ENCODE measurements around the gene TAX1BP3.

Gene TAX1BP3

GRCh38 chr17:3656755-3657587 is 11.4 kb downstream of the TAX1BP3 start:
- TF ChIP-seq TAF1 (IDR thresholded peaks at IDR 0.05; ENCODE audit: low read depth) (no peak), CREB1 (IDR thresholded peaks at IDR 0.05; ENCODE audit: low read depth) (no peak), NFIC (IDR thresholded peaks at IDR 0.05) (no peak), EP300 (IDR thresholded peaks at IDR 0.05; ENCODE audit: borderline replicate concordance) (no peak), REST (IDR thresholded peaks at IDR 0.05; ENCODE audit: low read depth) (no peak), ZBTB7A (IDR thresholded peaks at IDR 0.05; ENCODE audit: low read depth) (no peak)

- no peak for TF ChIP-seq MAX (IDR thresholded peaks at IDR 0.05)
- TF ChIP-seq EGR1 (IDR thresholded peaks at IDR 0.05), result no peak
- TF ChIP-seq YY1 (IDR thresholded peaks at IDR 0.05; ENCODE audit: low read depth), result no peak
- no peak for TF ChIP-seq REST (IDR thresholded peaks at IDR 0.05; ENCODE audit: low read depth)
- no peak for TF ChIP-seq ZBTB7A (IDR thresholded peaks at IDR 0.05; ENCODE audit: low read depth)
- TF ChIP-seq TCF12 (IDR thresholded peaks at IDR 0.05; ENCODE audit: low read depth), result no peak
- TF ChIP-seq EP300 (IDR thresholded peaks at IDR 0.05; ENCODE audit: borderline replicate concordance), result no peak
- no peak for TF ChIP-seq TEAD4 (IDR thresholded peaks at IDR 0.05)
- TF ChIP-seq CEBPB (IDR thresholded peaks at IDR 0.05), result no peak
Measured at GRCh38 chr17:3656353-3656752, 12.0 kb downstream of the TAX1BP3 start.

GRCh38 chr17:3655766-3656165 is 12.6 kb downstream of the TAX1BP3 start:
- TF ChIP-seq EP300 (IDR thresholded peaks at IDR 0.05; ENCODE audit: borderline replicate concordance) (no peak), RAD21 (IDR thresholded peaks at IDR 0.05; ENCODE audit: low read depth) (no peak), CEBPB (IDR thresholded peaks at IDR 0.05) (no peak), TEAD4 (IDR thresholded peaks at IDR 0.05) (no peak), USF1 (IDR thresholded peaks at IDR 0.05) (no peak), TCF12 (IDR thresholded peaks at IDR 0.05; ENCODE audit: low read depth) (no peak), YY1 (IDR thresholded peaks at IDR 0.05; ENCODE audit: low read depth) (no peak), MAX (IDR thresholded peaks at IDR 0.05) (no peak), NFIC (IDR thresholded peaks at IDR 0.05) (no peak)

GRCh38 chr17:3647769-3648555 is 20.4 kb downstream of the TAX1BP3 start:
- no peak for TF ChIP-seq USF1 (IDR thresholded peaks at IDR 0.05)
- no peak for TF ChIP-seq EP300 (IDR thresholded peaks at IDR 0.05; ENCODE audit: borderline replicate concordance)
- TF ChIP-seq TCF12 (IDR thresholded peaks at IDR 0.05; ENCODE audit: low read depth), result no peak
- TF ChIP-seq CEBPB (IDR thresholded peaks at IDR 0.05), result no peak
- no peak for TF ChIP-seq TAF1 (IDR thresholded peaks at IDR 0.05; ENCODE audit: low read depth)
- no peak for TF ChIP-seq TEAD4 (IDR thresholded peaks at IDR 0.05)
- no peak for TF ChIP-seq RAD21 (IDR thresholded peaks at IDR 0.05; ENCODE audit: low read depth)
- no peak for TF ChIP-seq ZBTB7A (IDR thresholded peaks at IDR 0.05; ENCODE audit: low read depth)
- no peak for TF ChIP-seq CREB1 (IDR thresholded peaks at IDR 0.05; ENCODE audit: low read depth)
- no peak for TF ChIP-seq NFIC (IDR thresholded peaks at IDR 0.05)
- no peak for TF ChIP-seq MAX (IDR thresholded peaks at IDR 0.05)
- no peak for TF ChIP-seq FOXM1 (IDR thresholded peaks at IDR 0.05; ENCODE audit: borderline replicate concordance, low read depth)
- TF ChIP-seq YY1 (IDR thresholded peaks at IDR 0.05; ENCODE audit: low read depth), result no peak
- no peak for TF ChIP-seq EGR1 (IDR thresholded peaks at IDR 0.05)
- no peak for TF ChIP-seq REST (IDR thresholded peaks at IDR 0.05; ENCODE audit: low read depth)
